Measurements from ENCODE around the gene APLP2. TPM values are rescaled to one million over a fixed set of nuclear protein-coding genes. Genes with fewer than 3 reads are reported as not detected.

APLP2 gene
- total and polyA plus RNA-seq, 2 experiments from 2014 or later, result 322 to 362 TPM

DNA sequence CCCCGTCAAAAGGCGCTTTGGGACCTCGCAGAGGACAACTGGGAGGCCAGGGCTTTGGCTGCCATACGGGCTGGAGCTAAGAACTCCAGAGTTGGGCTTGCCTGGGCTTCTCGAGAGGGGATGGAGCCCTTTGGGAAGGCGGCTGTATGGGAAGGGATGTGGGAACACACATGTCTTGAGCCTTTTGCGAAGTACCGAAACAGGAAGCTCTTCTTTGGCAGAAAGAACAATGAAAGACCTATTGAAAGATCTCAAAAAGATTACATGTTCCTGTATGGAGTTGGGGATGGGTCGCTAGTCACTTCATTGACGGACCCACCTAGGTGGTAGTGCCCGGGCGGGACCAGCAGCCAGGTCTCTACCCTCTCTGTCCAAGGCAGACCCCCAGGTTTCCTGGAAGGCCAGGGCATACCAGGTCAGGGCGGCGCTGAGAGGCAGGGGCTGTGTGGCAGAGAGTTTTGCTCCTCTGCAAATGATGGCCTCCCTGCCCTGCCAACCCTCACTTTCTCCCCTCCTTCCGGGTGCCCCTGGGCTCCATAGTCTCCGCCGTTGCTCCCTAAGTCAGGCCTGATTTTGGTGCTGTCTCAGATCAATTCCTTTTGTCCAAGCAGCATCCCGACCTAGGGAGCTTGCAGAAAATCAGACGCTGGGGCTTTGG lies 90.9 kb downstream of the APLP2 start:
- Histone ChIP-seq H3F3A (replicated peaks; ENCODE audit: low read depth) (peaks cover 8% of the 10 kb centered on the region; the same call in 1 of the 2 replicates), H3K27ac (ENCODE audit: low read depth) (no peak overlapping the region), H3K4me3 (peak overlapping the region; percentile 83), H2AFZ (peak overlapping the region; percentile 95), H3K36me3 (ENCODE audit: insufficient read depth) (no peaks in the 10 kb centered on the region; the same call in 1 of the 2 replicates), H3K27me3 (ENCODE audit: insufficient read depth) (peaks cover 48% of the 10 kb centered on the region), H3K79me2 (replicated peaks; ENCODE audit: insufficient read depth) (peaks cover 8% of the 10 kb centered on the region; the same call in 1 of the 2 replicates), H3K4me1 (ENCODE audit: insufficient read depth) (peaks cover 27% of the 10 kb centered on the region), H4K20me1 (replicated peaks; ENCODE audit: insufficient read depth) (no peaks in the 10 kb centered on the region; the same call in 1 of the 2 replicates), H3K9me2 (ENCODE audit: insufficient read depth) (no peaks in the 10 kb centered on the region), H3K4me2 (peak overlapping the region; percentile 94)
- peak; percentile 23 for DNase-seq (ENCODE audit: low spot score)
- H3K4me3 Mint-ChIP-seq, result peak overlapping the region; percentile 83
- no peaks in the 10 kb centered on the region; the same call in 2 of the 3 replicates for H3K36me3 Mint-ChIP-seq (ENCODE audit: low read depth)
- TF ChIP-seq ZNF331 (CRISPR knock-in tag; IDR thresholded peaks at IDR 0.05; ENCODE audit: low read depth) (no peak), EZH2 (IDR thresholded peaks at IDR 0.05; ENCODE audit: low read depth, unreplicated experiment) (peak; percentile 37), ZNF114 (CRISPR knock-in tag; IDR thresholded peaks at IDR 0.05) (no peak), STAT1 (IDR thresholded peaks at IDR 0.05; ENCODE audit: unreplicated experiment) (no peak)
- H3K9me3 Mint-ChIP-seq, result no peaks in the 10 kb centered on the region; the same call in 2 of the 3 replicates
- peak; percentile 26 for ATAC-seq
- no peak overlapping the region for H3K27ac Mint-ChIP-seq
- peaks cover 43% of the 10 kb centered on the region for H3K4me1 Mint-ChIP-seq
- peaks cover 44% of the 10 kb centered on the region for H3K27me3 Mint-ChIP-seq (ENCODE audit: insufficient read depth, low read depth, poor library complexity)

GRCh38 chr11:130161441-130162145 lies 91.9 kb downstream of the APLP2 start:
- no peak overlapping the region for H3K27ac Mint-ChIP-seq

More at GRCh38 chr11:130161441-130162145, 91.9 kb downstream of the APLP2 start:
- Histone ChIP-seq H3K4me2 (peak overlapping the region; percentile 94), H3K27me3 (ENCODE audit: insufficient read depth) (peaks cover 48% of the 10 kb centered on the region), H2AFZ (no peak overlapping the region), H3K27ac (ENCODE audit: low read depth) (no peak overlapping the region), H3K4me3 (peak overlapping the region; percentile 83; the same call in 1 of the 2 replicates), H3K36me3 (ENCODE audit: insufficient read depth) (no peaks in the 10 kb centered on the region; the same call in 1 of the 2 replicates), H4K20me1 (replicated peaks; ENCODE audit: insufficient read depth) (peaks cover 4% of the 10 kb centered on the region; the same call in 1 of the 2 replicates), H3K4me1 (ENCODE audit: insufficient read depth) (peaks cover 27% of the 10 kb centered on the region), H3F3A (replicated peaks; ENCODE audit: low read depth) (peaks cover 8% of the 10 kb centered on the region; the same call in 1 of the 2 replicates), H3K79me2 (replicated peaks; ENCODE audit: insufficient read depth) (peaks cover 8% of the 10 kb centered on the region; the same call in 1 of the 2 replicates), H3K9me2 (ENCODE audit: insufficient read depth) (no peaks in the 10 kb centered on the region)
- ATAC-seq, result no peak
- Mint-ChIP-seq H3K4me3 (peak overlapping the region; percentile 83), H3K27me3 (ENCODE audit: insufficient read depth, low read depth, poor library complexity) (peaks cover 44% of the 10 kb centered on the region), H3K9me3 (no peaks in the 10 kb centered on the region; the same call in 2 of the 3 replicates), H3K36me3 (ENCODE audit: low read depth) (no peaks in the 10 kb centered on the region; the same call in 2 of the 3 replicates), H3K4me1 (peaks cover 39% of the 10 kb centered on the region)
- no peak for DNase-seq (ENCODE audit: low spot score)
- no peak for TF ChIP-seq STAT1 (IDR thresholded peaks at IDR 0.05; ENCODE audit: unreplicated experiment)
- TF ChIP-seq EZH2phosphoT487 (IDR thresholded peaks at IDR 0.05; ENCODE audit: unreplicated experiment), result no peak
- TF ChIP-seq ZNF331 (CRISPR knock-in tag; IDR thresholded peaks at IDR 0.05; ENCODE audit: low read depth), result no peak
- no peak for TF ChIP-seq REST (IDR thresholded peaks at IDR 0.05; ENCODE audit: unreplicated experiment)
- no peak for TF ChIP-seq JUNB (IDR thresholded peaks at IDR 0.05; ENCODE audit: unreplicated experiment)

Data from GM23338 (cell line).